ENCODE data around the gene LRIG2. TPM values are rescaled to one million over a fixed set of nuclear protein-coding genes. Genes with fewer than 3 reads are reported as not detected.

LRIG2 gene
- total RNA-seq, 1 donor from 2014 or later: 15.0 TPM

- no peak for DNase-seq
- Histone ChIP-seq H3K9me3 (no peaks in the 10 kb centered on the region), H3K27me3 (ENCODE audit: low read depth) (no peaks in the 10 kb centered on the region), H3K36me3 (peaks cover 9% of the 10 kb centered on the region), H3K27ac (no peak overlapping the region), H3K4me1 (no peaks in the 10 kb centered on the region), H3K4me3 (no peak overlapping the region)
- intact Hi-C loops (cut with DNase I): no loop called here
- TF ChIP-seq CTCF (IDR thresholded peaks at IDR 0.05): no peak
- ATAC-seq: peak in 1 of 2 donors; percentile 19
Measured at GRCh38 chr1:113133038-113133437, 60.0 kb downstream of the LRIG2 start.

GRCh38 chr1:113133759-113134158 lies 60.8 kb downstream of the LRIG2 start:
- Histone ChIP-seq H3K36me3 (peaks cover 2% of the 10 kb centered on the region), H3K9me3 (no peaks in the 10 kb centered on the region), H3K27me3 (ENCODE audit: low read depth) (no peaks in the 10 kb centered on the region), H3K27ac (no peak overlapping the region), H3K4me1 (no peaks in the 10 kb centered on the region), H3K4me3 (no peak overlapping the region)
- DNase-seq: no peak
- no peak for TF ChIP-seq CTCF (IDR thresholded peaks at IDR 0.05)
- intact Hi-C loops (cut with DNase I): no loop called here
- no peak for ATAC-seq

GRCh38 chr1:113135460-113135859 lies 62.5 kb downstream of the LRIG2 start:
- Histone ChIP-seq H3K9me3 (no peaks in the 10 kb centered on the region), H3K4me3 (no peak overlapping the region), H3K27me3 (ENCODE audit: low read depth) (no peaks in the 10 kb centered on the region), H3K4me1 (peaks cover 3% of the 10 kb centered on the region), H3K27ac (no peak overlapping the region), H3K36me3 (no peaks in the 10 kb centered on the region)
- ATAC-seq (no peak), DNase-seq (no peak)
- intact Hi-C loops (cut with DNase I): no loop called here
- TF ChIP-seq CTCF (IDR thresholded peaks at IDR 0.05): no peak

- DNase-seq (no peak), ATAC-seq (no peak)
- H3K36me3 ChIP-seq: no peaks in the 10 kb centered on the region
- no peak for TF ChIP-seq CTCF (IDR thresholded peaks at IDR 0.05)
- H3K4me3 ChIP-seq: no peak overlapping the region
- H3K27me3 ChIP-seq (ENCODE audit: low read depth): no peaks in the 10 kb centered on the region
- peaks cover 13% of the 10 kb centered on the region for H3K4me1 ChIP-seq
- no peaks in the 10 kb centered on the region for H3K9me3 ChIP-seq
- intact Hi-C loops (cut with DNase I): no loop called here
- H3K27ac ChIP-seq: no peak overlapping the region
Measured at GRCh38 chr1:113136476-113136875, 63.5 kb downstream of the LRIG2 start.

GRCh38 chr1:113137563-113137962 lies 64.6 kb downstream of the LRIG2 start:
- Histone ChIP-seq H3K9me3 (no peaks in the 10 kb centered on the region), H3K27me3 (ENCODE audit: low read depth) (no peaks in the 10 kb centered on the region), H3K4me1 (peaks cover 24% of the 10 kb centered on the region), H3K36me3 (no peaks in the 10 kb centered on the region), H3K27ac (no peak overlapping the region), H3K4me3 (no peak overlapping the region)
- ATAC-seq: no peak
- DNase-seq: no peak
- intact Hi-C loops (cut with DNase I): no loop called here
- TF ChIP-seq CTCF (IDR thresholded peaks at IDR 0.05): no peak

GRCh38 chr1:113138778-113139177 lies 65.8 kb downstream of the LRIG2 start:
- Histone ChIP-seq H3K27ac (no peak overlapping the region), H3K9me3 (no peaks in the 10 kb centered on the region), H3K36me3 (no peaks in the 10 kb centered on the region), H3K4me3 (no peak overlapping the region), H3K4me1 (peaks cover 33% of the 10 kb centered on the region), H3K27me3 (ENCODE audit: low read depth) (no peaks in the 10 kb centered on the region)
- DNase-seq: no peak
- no peak for ATAC-seq
- intact Hi-C loops (cut with DNase I): no loop called here
- no peak for TF ChIP-seq CTCF (IDR thresholded peaks at IDR 0.05)

All from lower lobe of right lung (tissue), 2 donors.